Ishikawa (cell line): ENCODE measurements around the gene RELL1.

Experiments used
- FOXM1 ChIP-seq: IDR thresholded peaks from 2 replicates; pipeline ENCODE4 v1.6.1; 2012; ENCODE audit warnings: low read depth, borderline replicate concordance
- ZBTB7A ChIP-seq: IDR thresholded peaks from 2 replicates; pipeline ENCODE4 v1.6.1; 2012; ENCODE audit warnings: low read depth

DNA sequence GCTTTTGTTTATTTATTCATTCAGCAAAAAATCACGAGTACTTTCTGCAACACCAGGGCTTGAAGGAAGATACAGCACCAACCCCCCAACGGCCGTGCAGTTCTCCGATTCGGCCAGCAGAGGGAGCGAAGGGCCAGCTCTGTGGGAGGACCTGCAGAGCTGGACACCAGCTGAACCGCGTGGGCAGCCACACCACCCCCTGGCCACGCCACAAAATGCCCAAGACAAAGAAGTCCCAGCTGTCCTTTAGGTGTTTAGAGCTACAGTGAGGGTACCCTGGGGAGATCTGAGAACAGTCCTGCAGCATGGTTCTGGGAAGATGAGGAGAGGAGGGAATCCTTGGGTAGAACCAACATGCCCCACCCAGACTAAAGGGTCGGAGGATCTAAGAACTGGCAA lies 83.1 kb downstream of the RELL1 start:
- no peak for TF ChIP-seq ZBTB7A
- TF ChIP-seq FOXM1, result no peak
